Measurements from ENCODE around the gene ERICH2.

The ERICH2 gene

GRCh38 chr2:170818036-170818751 is 48.0 kb downstream of the ERICH2 start:
- no peak for DNase-seq

- no peak for DNase-seq
These were observed 48.7 kb downstream of the ERICH2 start for GRCh38 chr2:170818752-170819470.

- DNase-seq, result no peak
These were observed 49.8 kb downstream of the ERICH2 start for GRCh38 chr2:170819680-170820664.

- DNase-seq, result no peak
These were observed 50.8 kb downstream of the ERICH2 start for GRCh38 chr2:170820757-170821530.

GRCh38 chr2:170821531-170822289 is 51.5 kb downstream of the ERICH2 start:
- DNase-seq, result no peak

- DNase-seq, result no peak
These were observed 52.3 kb downstream of the ERICH2 start for GRCh38 chr2:170822290-170823087.

- DNase-seq, result no peak
These were observed 53.1 kb downstream of the ERICH2 start for GRCh38 chr2:170823088-170823897.

GRCh38 chr2:170823898-170824215 is 53.7 kb downstream of the ERICH2 start:
- no peak for DNase-seq

GRCh38 chr2:170824526-170825015 is 54.4 kb downstream of the ERICH2 start:
- DNase-seq, result no peak

GRCh38 chr2:170827841-170828532 is 57.8 kb downstream of the ERICH2 start:
- no peak for DNase-seq

GRCh38 chr2:170828533-170828916 is 58.3 kb downstream of the ERICH2 start:
- no peak for DNase-seq

GRCh38 chr2:170829036-170829435 is 58.9 kb downstream of the ERICH2 start:
- DNase-seq, result no peak

- no peak for DNase-seq
These were observed 60.0 kb downstream of the ERICH2 start for GRCh38 chr2:170830166-170830565.

GRCh38 chr2:170831115-170831514 is 60.9 kb downstream of the ERICH2 start:
- DNase-seq, result no peak

- no peak for DNase-seq
These were observed 65.8 kb downstream of the ERICH2 start for GRCh38 chr2:170836027-170836426.

GRCh38 chr2:170840717-170841210 is 70.6 kb downstream of the ERICH2 start:
- no peak for DNase-seq

- DNase-seq, result no peak
These were observed 72.6 kb downstream of the ERICH2 start for GRCh38 chr2:170842785-170843184.

- DNase-seq, result peak in 1 of 2 donors; percentile 9
These were observed 73.5 kb downstream of the ERICH2 start for GRCh38 chr2:170843656-170844055.

GRCh38 chr2:170845343-170845742 is 75.2 kb downstream of the ERICH2 start:
- DNase-seq, result no peak

Measured in bone marrow (tissue), 2 donors.